Measurements from ENCODE around the gene AKT2.

Gene AKT2

GRCh38 chr19:40216013-40216776 lies 69.0 kb downstream of the AKT2 start:
- DNase-seq, result no peak

GRCh38 chr19:40214936-40215335 lies 70.2 kb downstream of the AKT2 start:
- no peak for DNase-seq

GRCh38 chr19:40213882-40214570 lies 71.1 kb downstream of the AKT2 start:
- no peak for DNase-seq

GRCh38 chr19:40213251-40213829 lies 71.8 kb downstream of the AKT2 start:
- no peak for DNase-seq

GRCh38 chr19:40210889-40211288 lies 74.3 kb downstream of the AKT2 start:
- DNase-seq, result no peak

GRCh38 chr19:40208602-40209001 lies 76.5 kb downstream of the AKT2 start:
- DNase-seq, result no peak

- DNase-seq, result no peak
Measured at GRCh38 chr19:40205760-40206159, 79.4 kb downstream of the AKT2 start.

GRCh38 chr19:40204381-40204780 lies 80.8 kb downstream of the AKT2 start:
- DNase-seq, result no peak

- DNase-seq, result no peak
Measured at GRCh38 chr19:40200341-40201099, 84.6 kb downstream of the AKT2 start.

- no peak for DNase-seq
Measured at GRCh38 chr19:40198272-40198990, 86.7 kb downstream of the AKT2 start.

GRCh38 chr19:40193587-40193849 lies 91.6 kb downstream of the AKT2 start:
- DNase-seq, result peak; percentile 31

- no peak for DNase-seq
Measured at GRCh38 chr19:40192758-40193586, 92.2 kb downstream of the AKT2 start.

- DNase-seq, result peak; percentile 38
Measured at GRCh38 chr19:40191836-40192646, 93.1 kb downstream of the AKT2 start.

GRCh38 chr19:40190891-40191835 lies 94.0 kb downstream of the AKT2 start, which contains the start of gene MAP3K10:
Gene MAP3K10 (plus strand): TSS chr19:40191426. CDS start chr19:40192032, 606 bp downstream.
- DNase-seq, result peak; percentile 68

- DNase-seq, result no peak
Measured at GRCh38 chr19:40184273-40184672, 100.9 kb downstream of the AKT2 start.
